Measurements from ENCODE around the gene PPP1R12B. TPM values are rescaled to one million over a fixed set of nuclear protein-coding genes. Genes with fewer than 3 reads are reported as not detected.
"Not testable (repeated sequence)": the region's sequence is repeated elsewhere in the genome, so short reads cannot be mapped to it uniquely, and the experiment has no call there.

The PPP1R12B gene
- total RNA-seq, 2 donors from 2014 or later, result 71.0 to 104 TPM

- intact Hi-C loops (cut with DNase I, micrococcal nuclease), result no loop called here
- ATAC-seq, result no peak
- no peak for DNase-seq
Observed at GRCh38 chr1:202624781-202625108, 276.2 kb downstream of the PPP1R12B start.

GRCh38 chr1:202625416-202626360 is 277.2 kb downstream of the PPP1R12B start:
- intact Hi-C loops (cut with DNase I, micrococcal nuclease), result no loop called here
- ATAC-seq (peak; percentile 95), DNase-seq (peak; percentile 56 to 81)

GRCh38 chr1:202627036-202627435 is 278.5 kb downstream of the PPP1R12B start:
- intact Hi-C loops (cut with DNase I, micrococcal nuclease); DNase-seq: not testable (repeated sequence)
- peak; percentile 12 for ATAC-seq

- intact Hi-C loops (cut with DNase I, micrococcal nuclease), result no loop called here
- ATAC-seq (no peak), DNase-seq (no peak)
Observed at GRCh38 chr1:202627841-202628565, 279.5 kb downstream of the PPP1R12B start.

- ATAC-seq (no peak), DNase-seq (no peak)
- intact Hi-C loops (cut with DNase I, micrococcal nuclease), result no loop called here
Observed at GRCh38 chr1:202628646-202629215, 280.2 kb downstream of the PPP1R12B start.

- DNase-seq; intact Hi-C loops (cut with DNase I, micrococcal nuclease); ATAC-seq: not testable (repeated sequence)
Observed at GRCh38 chr1:202629257-202629811, 280.8 kb downstream of the PPP1R12B start.

GRCh38 chr1:202630096-202630495 is 281.6 kb downstream of the PPP1R12B start:
- intact Hi-C loops (cut with DNase I, micrococcal nuclease); DNase-seq; ATAC-seq: not testable (repeated sequence)

- ATAC-seq (no peak), DNase-seq (no peak)
- intact Hi-C loops (cut with DNase I, micrococcal nuclease), result no loop called here
Observed at GRCh38 chr1:202630541-202630940, 282.0 kb downstream of the PPP1R12B start.

- intact Hi-C loops (cut with DNase I, micrococcal nuclease), result no loop called here
- ATAC-seq (no peak), DNase-seq (no peak)
Observed at GRCh38 chr1:202631076-202631923, 282.8 kb downstream of the PPP1R12B start.

- DNase-seq (no peak), ATAC-seq (no peak)
- intact Hi-C loops (cut with DNase I, micrococcal nuclease), result no loop called here
Observed at GRCh38 chr1:202632241-202632640, 283.7 kb downstream of the PPP1R12B start.

- DNase-seq; intact Hi-C loops (cut with DNase I, micrococcal nuclease); ATAC-seq: not testable (repeated sequence)
Observed at GRCh38 chr1:202636171-202636570, 287.7 kb downstream of the PPP1R12B start.

GRCh38 chr1:202637321-202638018 is 289.0 kb downstream of the PPP1R12B start:
- DNase-seq; intact Hi-C loops (cut with DNase I, micrococcal nuclease): not testable (repeated sequence)
- peak; percentile 17 for ATAC-seq

- DNase-seq, result no peak
- no peak for ATAC-seq
- intact Hi-C loops (cut with DNase I, micrococcal nuclease), result no loop called here
Observed at GRCh38 chr1:202638019-202638700, 289.7 kb downstream of the PPP1R12B start.

- intact Hi-C loops (cut with DNase I, micrococcal nuclease), result not testable (repeated sequence)
- DNase-seq, result peak; percentile 57 to 74
- ATAC-seq, result peak; percentile 89
Observed at GRCh38 chr1:202638701-202639305, 290.3 kb downstream of the PPP1R12B start.

- ATAC-seq, result no peak
Observed at GRCh38 chr1:202639500-202639899, 291.0 kb downstream of the PPP1R12B start.

GRCh38 chr1:202642212-202642611 is 293.7 kb downstream of the PPP1R12B start:
- no peak for DNase-seq
- no peak for ATAC-seq
- intact Hi-C loops (cut with DNase I, micrococcal nuclease), result no loop called here

More at GRCh38 chr1:202639500-202639899, 291.0 kb downstream of the PPP1R12B start:
- DNase-seq, result no peak
- intact Hi-C loops (cut with DNase I, micrococcal nuclease), result no loop called here
